CD4-positive, CD25-positive, alpha-beta regulatory T cell (primary cell): ENCODE measurements around the gene TRIM13. TPM values are rescaled to one million over a fixed set of nuclear protein-coding genes. Genes with fewer than 3 reads are reported as not detected.
"Not testable (repeated sequence)": the region's sequence is repeated elsewhere in the genome, so short reads cannot be mapped to it uniquely, and the experiment has no call there.

ENCODE experiments used
- ATAC-seq, 2 donors: fragments of 150-1000 bp; cut with Tn5 transposase; one replicate each; pipeline ENCODE4 v1.10.0; 2021; ENCODE audit warnings: low read depth in 2 of 2, moderate number of reproducible peaks in 2 of 2, moderate library complexity in 1 of 2
- DNase-seq, 3 donors: peaks; one replicate each; pipeline versions ENCODE4 v3.0.0 to v3.0.0-alpha.2; 2012 to 2022; ENCODE audit warnings: mixed read lengths in 1 of 3
- H3K27ac ChIP-seq: one replicate; pipeline ENCODE4 v1.7.0; 2013; ENCODE audit warnings: mild to moderate bottlenecking, low read length; ENCODE audit not compliant: insufficient read depth, poor library complexity, severe bottlenecking
- H3K27me3 ChIP-seq: one replicate; pipeline ENCODE4 v1.7.0; 2013; ENCODE audit warnings: low read length; ENCODE audit not compliant: control insufficient read depth, insufficient read depth
- H3K36me3 ChIP-seq: one replicate; pipeline ENCODE4 v1.7.0; 2013; ENCODE audit warnings: mild to moderate bottlenecking, low read length, moderate library complexity; ENCODE audit not compliant: control insufficient read depth, insufficient read depth
- H3K4me1 ChIP-seq: 2 replicates; pipeline ENCODE4 v1.7.0; 2013; ENCODE audit warnings: mild to moderate bottlenecking, low read length; ENCODE audit not compliant: insufficient read depth, control insufficient read depth, poor library complexity, severe bottlenecking
- H3K4me3 ChIP-seq: one replicate; pipeline ENCODE4 v1.7.0; 2013; ENCODE audit warnings: low read depth, mild to moderate bottlenecking, low read length, moderate library complexity
- H3K9me3 ChIP-seq, 2 experiments: 1 replicate in 1 of 2; 2 replicates in 1 of 2; pipeline ENCODE4 v1.7.0; 2013; ENCODE audit warnings: low read length in 2 of 2, mild to moderate bottlenecking in 1 of 2, moderate library complexity in 1 of 2; ENCODE audit not compliant: control insufficient read depth in 2 of 2
- H3K27ac Mint-ChIP-seq, 3 donors: one replicate each; pipeline ENCODE4 v1.8.0; 2020 to 2022; ENCODE audit warnings: mild to moderate bottlenecking in 3 of 3, mixed read lengths in 3 of 3, moderate library complexity in 2 of 3
- H3K27me3 Mint-ChIP-seq: one replicate; pipeline ENCODE4 v1.8.0; 2022; ENCODE audit warnings: mild to moderate bottlenecking, mixed read lengths
- H3K36me3 Mint-ChIP-seq: one replicate; pipeline ENCODE4 v1.8.0; 2020; ENCODE audit warnings: mixed read lengths
- H3K4me1 Mint-ChIP-seq, 4 donors: one replicate each; pipeline ENCODE4 v1.8.0; 2020 to 2022; ENCODE audit warnings: mixed read lengths in 4 of 4, mild to moderate bottlenecking in 1 of 4
- H3K4me3 Mint-ChIP-seq, 4 donors: one replicate each; pipeline ENCODE4 v1.8.0; 2020 to 2022; ENCODE audit warnings: mild to moderate bottlenecking in 4 of 4, mixed read lengths in 4 of 4, moderate library complexity in 3 of 4
- H3K9me3 Mint-ChIP-seq, 7 donors: one replicate each; pipeline ENCODE4 v1.8.0; 2020 to 2022; ENCODE audit warnings: mixed read lengths in 7 of 7, mild to moderate bottlenecking in 3 of 7, moderate library complexity in 2 of 7
- polyA plus RNA-seq, 4 donors: library from polyadenylated mRNA; unstranded; fragments of 300-500 nt; fragmentation: Illumina TruSeq; gene quantifications; one replicate each; pipeline ENCODE4 v1.2.3, GENCODE V29; 2021
- total RNA-seq: library from RNA; stranded (reverse); gene quantifications from one replicate; pipeline ENCODE4 v1.2.3, GENCODE V29; 2022

The TRIM13 gene
- total and polyA plus RNA-seq, 5 donors from 2014 or later: 10.2 to 23.8 (median 16.1) TPM

DNA sequence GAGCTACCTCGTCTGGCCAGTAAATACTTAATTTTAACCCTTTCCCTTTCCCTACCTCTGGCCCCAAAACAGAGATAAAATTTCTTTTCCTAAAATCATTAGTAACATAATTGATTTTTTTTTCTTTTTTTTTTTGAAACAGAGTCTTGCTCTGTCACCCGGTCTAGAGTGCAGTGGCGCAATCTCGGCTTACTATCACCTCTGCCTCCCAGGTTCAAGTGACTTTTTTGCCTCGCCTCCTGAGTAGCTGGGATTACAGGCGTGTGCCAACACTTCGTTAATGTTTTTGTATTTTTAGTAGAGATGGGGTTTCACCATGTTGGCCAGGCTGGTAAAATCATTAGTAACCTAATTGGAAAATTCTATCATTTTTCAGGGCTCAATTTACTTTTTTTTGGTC is 10.4 kb upstream of the TRIM13 start:
- H3K36me3 ChIP-seq: no peaks in the 10 kb centered on the region
- DNase-seq (no peak), ATAC-seq (no peak)
- no peak overlapping the region for H3K27ac ChIP-seq
- Mint-ChIP-seq H3K9me3 (peaks cover 0 to 3% (median 0%) of the 10 kb centered on the region in 7 donors), H3K27ac (no peak overlapping the region), H3K4me1 (peaks cover 0 to 4% (median 2%) of the 10 kb centered on the region in 4 donors), H3K36me3 (peaks cover 4% of the 10 kb centered on the region), H3K4me3 (no peak overlapping the region), H3K27me3 (no peaks in the 10 kb centered on the region)
- H3K4me3 ChIP-seq: no peak overlapping the region
- H3K27me3 ChIP-seq: no peaks in the 10 kb centered on the region
- H3K9me3 ChIP-seq: no peaks in the 10 kb centered on the region
- no peaks in the 10 kb centered on the region for H3K4me1 ChIP-seq

DNA sequence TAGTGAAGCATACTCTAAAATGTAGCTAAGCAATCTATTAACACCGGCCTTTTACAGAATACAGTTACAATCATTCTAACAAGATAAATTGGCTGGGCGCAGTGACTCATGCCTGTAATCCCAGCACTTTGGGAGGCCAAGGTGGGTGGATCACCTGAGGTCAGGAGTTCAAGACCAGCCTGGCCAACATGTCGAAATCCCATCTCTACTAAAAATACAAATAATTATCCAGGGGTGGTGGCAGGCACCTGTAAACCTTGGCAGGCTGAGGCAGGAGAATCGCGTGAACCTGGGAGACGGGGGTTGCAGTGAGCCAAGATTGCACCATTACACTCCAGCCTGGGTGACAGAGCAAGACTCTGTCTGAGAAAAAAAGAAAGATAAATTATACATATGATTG is 6.2 kb upstream of the TRIM13 start:
- H3K9me3 Mint-ChIP-seq, H3K4me3 ChIP-seq, H3K27ac Mint-ChIP-seq, H3K27ac ChIP-seq, H3K27me3 Mint-ChIP-seq, H3K36me3 ChIP-seq, H3K4me3 Mint-ChIP-seq, H3K36me3 Mint-ChIP-seq, DNase-seq, H3K27me3 ChIP-seq, H3K9me3 ChIP-seq, ATAC-seq, H3K4me1 ChIP-seq: not testable (repeated sequence)
- H3K4me1 Mint-ChIP-seq: peaks cover 2 to 10% (median 7%) of the 10 kb centered on the region in 4 donors

GRCh38 chr13:49993111-49993510 is 3.7 kb upstream of the TRIM13 start:
- H3K27ac Mint-ChIP-seq: no peak overlapping the region
- no peak for DNase-seq

GRCh38 chr13:49993666-49994065 is 3.2 kb upstream of the TRIM13 start:
- no peak overlapping the region for H3K27ac Mint-ChIP-seq
- H3K9me3 ChIP-seq: no peaks in the 10 kb centered on the region
- H3K4me3 ChIP-seq: no peak overlapping the region
- no peaks in the 10 kb centered on the region for H3K27me3 Mint-ChIP-seq
- no peaks in the 10 kb centered on the region for H3K36me3 ChIP-seq
- H3K4me3 Mint-ChIP-seq: peak overlapping the region in 1 of 4 donors; percentile 42
- H3K4me1 Mint-ChIP-seq: peaks cover 18 to 26% (median 24%) of the 10 kb centered on the region in 4 donors
- DNase-seq (no peak), ATAC-seq (no peak)
- peaks cover 18% of the 10 kb centered on the region for H3K4me1 ChIP-seq
- H3K27ac ChIP-seq: no peak overlapping the region
- no peaks in the 10 kb centered on the region for H3K9me3 Mint-ChIP-seq
- no peaks in the 10 kb centered on the region for H3K27me3 ChIP-seq
- peaks cover 9% of the 10 kb centered on the region for H3K36me3 Mint-ChIP-seq

More at GRCh38 chr13:49993111-49993510, 3.7 kb upstream of the TRIM13 start:
- H3K4me1 Mint-ChIP-seq: peaks cover 12 to 21% (median 19%) of the 10 kb centered on the region in 4 donors
- no peaks in the 10 kb centered on the region for H3K9me3 Mint-ChIP-seq
- H3K4me1 ChIP-seq: peaks cover 13% of the 10 kb centered on the region
- peaks cover 7% of the 10 kb centered on the region for H3K36me3 Mint-ChIP-seq
- no peaks in the 10 kb centered on the region for H3K27me3 ChIP-seq
- H3K27me3 Mint-ChIP-seq: no peaks in the 10 kb centered on the region
- ATAC-seq: no peak
- peak overlapping the region in 1 of 4 donors; percentile 55 for H3K4me3 Mint-ChIP-seq
- H3K27ac ChIP-seq: no peak overlapping the region
- no peak overlapping the region for H3K4me3 ChIP-seq
- no peaks in the 10 kb centered on the region for H3K9me3 ChIP-seq
- no peaks in the 10 kb centered on the region for H3K36me3 ChIP-seq

DNA sequence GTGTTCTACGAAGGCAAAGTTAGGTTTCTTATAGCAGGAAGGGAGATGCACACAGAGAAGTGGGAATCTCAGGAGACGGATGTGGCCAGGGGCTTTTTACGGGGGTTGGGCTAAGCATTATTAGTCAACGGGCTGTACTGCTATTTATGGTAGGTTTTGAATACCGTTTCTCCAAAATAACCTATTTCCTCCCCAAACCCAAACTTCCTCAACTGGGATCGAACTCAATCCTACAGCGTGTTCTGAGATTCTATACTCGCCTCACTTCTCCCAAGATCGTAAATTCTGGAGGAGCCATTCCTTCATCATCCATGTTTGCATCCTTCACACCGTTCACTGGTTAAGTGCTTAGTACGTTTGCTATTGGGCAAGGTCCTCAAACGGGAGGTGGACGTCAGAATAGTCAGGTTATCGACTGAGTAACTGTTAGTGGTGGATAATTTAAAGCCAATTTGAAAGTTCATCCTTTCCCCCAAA is 1.2 kb upstream of the TRIM13 start:
- H3K36me3 ChIP-seq: peaks cover 7% of the 10 kb centered on the region
- no peaks in the 10 kb centered on the region for H3K27me3 ChIP-seq
- peak in 1 of 3 donors; percentile 29 for DNase-seq
- Mint-ChIP-seq H3K27me3 (no peaks in the 10 kb centered on the region), H3K4me1 (peaks cover 24 to 41% (median 36%) of the 10 kb centered on the region in 4 donors), H3K9me3 (no peaks in the 10 kb centered on the region), H3K27ac (peak overlapping the region; percentile 62 to 98 (median 90)), H3K36me3 (peaks cover 15% of the 10 kb centered on the region), H3K4me3 (peak overlapping the region; percentile 87 to 95 (median 90))
- no peak for ATAC-seq
- peaks cover 38% of the 10 kb centered on the region for H3K4me1 ChIP-seq
- H3K27ac ChIP-seq: peak overlapping the region; percentile 56
- peak overlapping the region; percentile 41 for H3K4me3 ChIP-seq
- H3K9me3 ChIP-seq: no peaks in the 10 kb centered on the region

DNA sequence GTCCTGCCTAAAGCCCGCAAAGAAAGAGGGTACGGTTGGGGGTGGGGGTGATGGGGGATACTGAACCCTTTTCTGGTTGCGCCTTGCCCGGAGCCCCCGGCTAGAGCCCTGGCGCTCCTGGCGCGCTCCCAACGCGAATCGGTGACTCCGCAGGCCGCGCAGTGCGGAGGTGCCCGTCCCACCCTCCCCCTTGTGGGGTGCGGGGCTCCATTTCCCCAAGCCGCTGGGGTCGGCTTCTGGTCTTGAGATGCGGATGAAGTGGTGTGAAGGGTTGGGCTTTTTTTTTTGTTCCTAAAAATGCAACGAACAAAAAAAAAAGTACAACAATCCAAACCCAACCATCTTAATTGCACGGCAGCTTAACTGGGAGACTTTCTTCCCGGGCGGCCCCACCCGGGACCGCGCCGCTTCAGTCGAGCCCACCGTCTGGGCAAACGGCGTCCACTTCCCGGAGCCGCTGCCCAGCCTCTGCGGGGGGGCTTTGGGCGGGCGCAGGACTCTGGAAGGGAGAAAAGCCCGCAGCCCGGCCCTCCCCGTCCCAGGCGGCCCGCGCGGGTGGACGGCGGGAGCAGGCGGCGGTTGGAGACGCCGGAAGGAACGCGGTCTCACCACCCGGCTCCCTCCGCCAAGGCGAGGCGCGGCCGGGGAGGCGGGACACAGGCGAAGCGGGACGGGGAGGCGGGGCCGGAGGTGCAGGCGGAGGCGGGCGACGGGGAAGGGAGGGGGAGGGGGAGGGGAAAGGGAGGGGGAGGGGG is 504 bp upstream of the TRIM13 start:
- no peaks in the 10 kb centered on the region for H3K9me3 Mint-ChIP-seq
- peak overlapping the region; percentile 87 to 95 (median 90) for H3K4me3 Mint-ChIP-seq
- peak; percentile 59 to 64 for ATAC-seq
- H3K27ac Mint-ChIP-seq: peak overlapping the region; percentile 42 to 90 (median 69)
- H3K4me1 Mint-ChIP-seq: peaks cover 27 to 48% (median 40%) of the 10 kb centered on the region in 4 donors
- peaks cover 45% of the 10 kb centered on the region for H3K4me1 ChIP-seq
- no peaks in the 10 kb centered on the region for H3K27me3 Mint-ChIP-seq
- no peaks in the 10 kb centered on the region for H3K9me3 ChIP-seq
- peak overlapping the region; percentile 55 for H3K4me3 ChIP-seq
- H3K27me3 ChIP-seq: no peaks in the 10 kb centered on the region
- peak; percentile 82 to 93 (median 82) for DNase-seq
- peaks cover 7% of the 10 kb centered on the region for H3K36me3 ChIP-seq
- peaks cover 16% of the 10 kb centered on the region for H3K36me3 Mint-ChIP-seq
- H3K27ac ChIP-seq: peak overlapping the region; percentile 56

DNA sequence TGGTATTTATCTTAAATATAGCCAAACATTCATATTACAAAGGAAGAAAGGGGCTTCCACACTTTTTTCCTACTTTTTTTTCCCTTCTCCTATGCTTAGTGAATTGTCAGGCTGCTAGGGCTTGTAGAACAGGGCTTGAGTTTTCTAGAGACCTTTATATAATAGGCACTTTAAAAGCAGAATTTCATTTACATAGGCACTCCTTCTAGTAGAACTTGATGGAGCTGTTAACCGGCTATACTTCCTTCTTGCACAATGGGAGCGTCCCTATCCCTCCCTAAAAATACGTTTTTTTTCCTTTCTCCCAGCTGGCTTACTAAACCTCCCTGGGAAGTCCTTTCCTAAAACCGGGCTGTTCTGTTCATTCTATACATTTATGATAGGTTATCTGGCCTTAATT is 1.1 kb downstream of the TRIM13 start:
- Histone ChIP-seq H3K9me3 (no peaks in the 10 kb centered on the region), H3K4me1 (peaks cover 61% of the 10 kb centered on the region), H3K36me3 (peaks cover 7% of the 10 kb centered on the region), H3K4me3 (peak overlapping the region; percentile 94), H3K27ac (peak overlapping the region; percentile 90), H3K27me3 (no peaks in the 10 kb centered on the region)
- Mint-ChIP-seq H3K9me3 (no peaks in the 10 kb centered on the region), H3K4me1 (peaks cover 34 to 62% (median 50%) of the 10 kb centered on the region in 4 donors), H3K27me3 (no peaks in the 10 kb centered on the region), H3K27ac (peak overlapping the region in 2 of 3 donors; percentile 71 to 89), H3K4me3 (peak overlapping the region; percentile 88 to 98 (median 90)), H3K36me3 (peaks cover 18% of the 10 kb centered on the region)
- DNase-seq (no peak), ATAC-seq (no peak)
